Measurements from ENCODE around the gene IGFBP2. TPM values are rescaled to one million over a fixed set of nuclear protein-coding genes. Genes with fewer than 3 reads are reported as not detected.

The IGFBP2 gene
- total RNA-seq, 1 donor from 2014 or later, result 210 TPM

DNA sequence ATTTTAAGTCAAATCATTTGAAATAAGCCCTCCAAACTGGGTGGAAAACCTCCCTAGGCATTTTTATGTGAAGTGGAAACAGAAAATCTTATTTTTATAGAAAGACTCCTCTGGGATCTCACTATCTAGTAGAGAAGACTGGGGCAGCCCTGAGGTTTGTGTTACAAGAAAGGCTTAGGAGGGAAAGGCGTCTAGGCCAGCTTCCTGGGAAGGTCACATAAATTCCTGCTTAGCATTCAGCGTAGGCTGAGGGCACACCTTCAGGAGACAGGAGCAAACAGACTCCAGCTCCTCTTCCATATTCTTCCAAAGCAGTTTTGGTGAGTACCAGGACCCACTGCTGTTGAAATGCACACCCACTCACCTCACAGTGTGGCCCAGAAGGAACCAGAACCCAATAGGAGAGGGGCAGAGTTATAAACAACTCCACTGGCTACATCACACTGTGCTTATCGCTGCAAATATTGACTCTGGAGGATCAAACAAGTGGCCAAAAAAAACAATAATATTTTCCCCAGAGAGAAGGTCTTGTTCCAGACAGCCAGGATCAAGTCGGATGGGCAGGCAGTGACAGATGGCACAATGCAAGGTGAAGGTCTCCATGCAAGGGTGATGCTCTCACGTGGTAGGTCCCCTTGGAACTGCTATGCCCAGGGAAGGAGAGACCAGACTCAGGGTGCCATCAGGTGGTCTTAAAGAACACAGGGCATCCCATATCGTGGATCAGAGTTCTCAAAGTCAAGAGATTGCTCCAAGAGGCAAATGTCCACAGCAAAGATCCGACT, 17.7 kb upstream of the IGFBP2 start:
- no peak for DNase-seq (ENCODE audit: low spot score)

DNA sequence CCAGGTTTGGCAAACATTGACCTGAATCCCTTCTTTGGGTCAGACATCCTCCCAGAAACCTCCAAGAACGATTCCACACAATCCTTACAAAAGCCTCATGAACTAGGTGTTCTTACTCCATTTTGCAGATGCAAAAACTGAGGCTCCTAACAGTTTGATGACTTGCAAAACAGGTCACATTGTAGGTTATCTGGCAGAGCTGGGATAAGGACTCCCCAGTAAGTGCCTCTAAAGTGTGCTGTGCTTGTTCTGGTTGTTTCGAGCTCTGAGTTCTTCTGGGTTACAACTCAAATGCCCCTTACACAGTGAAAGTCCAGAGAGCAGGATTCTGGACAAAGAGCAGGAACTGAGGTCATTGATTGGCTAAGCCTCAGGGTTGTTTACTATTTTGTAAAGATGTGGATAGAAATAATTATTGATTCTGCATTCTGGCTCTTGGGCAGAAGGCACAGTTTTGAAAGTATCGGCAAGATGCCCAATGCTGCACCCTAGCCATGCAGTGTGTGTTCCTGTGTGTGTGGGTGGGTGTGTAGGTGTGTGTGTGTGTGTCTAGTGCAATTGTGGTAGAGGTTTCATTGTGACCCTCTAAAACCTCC, 17.0 kb upstream of the IGFBP2 start:
- DNase-seq (ENCODE audit: low spot score), result no peak

DNA sequence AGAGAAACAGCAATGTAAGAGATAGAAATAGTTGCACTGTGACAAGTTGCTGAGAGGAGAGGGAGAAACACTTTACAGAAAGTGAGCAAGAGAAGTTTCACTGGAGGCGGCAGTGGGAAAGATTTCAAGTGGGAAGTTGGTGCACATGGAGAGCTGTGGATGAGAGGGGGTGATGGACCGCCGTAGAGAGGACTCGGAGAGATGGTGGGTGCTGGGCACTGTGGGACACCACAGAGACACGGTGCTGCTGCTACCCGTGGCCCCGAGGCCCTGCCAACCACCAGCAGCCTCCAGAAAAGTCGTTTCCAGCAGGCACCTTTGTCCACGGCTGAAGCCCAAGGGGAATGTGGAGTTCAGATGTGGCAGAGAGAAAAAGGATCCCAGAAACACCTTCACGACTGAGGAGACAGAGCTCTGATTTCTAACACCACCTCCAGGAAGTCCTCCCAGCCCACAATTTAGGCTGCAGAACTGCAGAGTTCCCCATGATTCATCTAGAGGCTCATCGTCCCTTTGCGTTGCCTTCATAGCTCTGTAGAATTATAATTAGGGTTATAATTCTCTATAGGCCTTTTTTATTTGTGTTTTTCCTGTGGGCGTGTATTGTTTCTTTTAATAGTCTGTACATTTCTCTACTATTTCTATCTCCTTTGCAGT, 15.9 kb upstream of the IGFBP2 start:
- DNase-seq (ENCODE audit: low spot score), result no peak

DNA sequence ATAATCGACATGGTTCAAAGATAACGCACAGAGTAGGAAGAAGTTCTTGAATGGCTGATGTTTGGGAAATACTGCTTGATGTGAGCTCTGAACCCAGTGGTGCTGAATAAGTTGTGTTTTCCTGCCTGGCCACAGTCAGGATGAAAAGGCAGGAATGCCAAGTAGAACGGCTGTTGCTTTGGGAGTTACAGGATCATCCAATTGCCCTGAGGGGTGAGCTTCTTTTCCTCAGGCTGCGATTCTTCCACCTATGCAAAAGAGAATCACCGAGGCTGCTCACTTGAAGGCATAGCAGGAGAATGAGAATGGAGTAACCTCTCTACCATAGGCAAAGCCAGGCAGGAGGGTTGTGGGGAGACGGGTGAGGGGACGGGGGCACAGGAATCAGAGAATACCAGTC, 14.4 kb upstream of the IGFBP2 start:
- no peak for DNase-seq (ENCODE audit: low spot score)

DNA sequence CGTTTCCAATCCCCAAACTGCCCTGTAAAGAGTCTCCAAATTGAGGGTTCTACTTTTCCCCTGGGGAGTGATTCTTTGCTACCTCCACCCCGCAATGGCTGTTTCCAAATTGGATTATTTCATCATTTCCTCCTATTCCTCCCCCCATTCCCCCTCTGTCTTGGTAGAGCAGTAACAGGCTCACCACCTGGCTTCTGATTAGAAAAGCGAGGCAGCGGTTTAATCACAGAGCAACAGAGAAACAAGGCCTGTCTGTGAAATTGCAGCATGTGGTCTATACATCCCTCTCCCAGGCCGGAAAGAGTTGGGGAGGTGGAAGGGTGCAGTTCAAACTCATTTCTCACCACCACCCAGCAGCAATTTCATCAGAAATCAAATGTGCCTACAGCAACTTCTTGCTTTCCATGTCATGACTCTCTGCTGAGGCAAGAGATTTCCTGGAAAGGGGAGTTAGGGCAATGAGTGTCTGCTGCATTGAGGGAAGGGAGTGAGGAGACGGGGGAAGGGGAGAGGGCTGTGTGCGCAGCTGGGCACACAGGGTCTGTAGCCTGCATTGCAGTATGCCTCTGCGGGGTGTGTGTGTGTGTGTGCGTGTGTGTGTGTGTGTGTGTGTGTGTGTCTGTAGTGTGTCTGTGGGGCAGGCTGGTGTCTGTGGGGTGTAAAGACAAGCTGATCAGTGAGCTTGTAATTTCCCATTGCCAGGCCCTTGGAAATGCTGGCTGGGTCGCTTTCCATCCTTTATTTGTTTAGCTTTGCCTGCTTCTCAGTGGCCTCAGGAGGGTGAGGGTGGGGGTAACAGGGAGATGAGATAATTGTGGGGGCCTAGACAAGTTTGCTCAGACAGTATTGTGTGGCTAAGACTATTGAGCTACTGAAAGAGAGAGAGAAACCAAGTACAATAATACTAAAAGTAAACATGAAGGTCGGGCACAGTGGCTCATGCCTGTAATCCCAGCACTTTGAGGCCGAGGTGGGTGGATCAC, 13.5 kb upstream of the IGFBP2 start:
- DNase-seq (ENCODE audit: low spot score), result no peak

DNA sequence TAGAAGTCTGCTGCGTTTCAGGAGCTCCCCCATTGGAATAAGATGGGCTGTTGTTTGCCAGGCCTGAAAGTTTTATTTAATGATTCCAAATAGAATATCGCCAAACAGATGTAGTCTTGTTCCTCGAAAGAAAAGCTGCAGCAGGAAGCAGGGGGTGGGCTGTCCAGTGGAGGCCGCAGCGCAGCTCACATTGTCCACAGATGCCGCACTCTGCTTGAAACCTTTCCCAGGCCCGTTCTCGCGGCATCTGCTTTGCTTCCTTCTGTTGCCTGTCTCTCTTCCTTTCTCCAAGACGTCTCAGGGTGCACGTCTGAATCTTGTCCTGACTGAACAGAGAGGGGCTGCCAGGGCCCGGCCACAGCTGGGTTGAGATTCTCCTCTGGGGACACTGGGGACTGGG, 12.4 kb upstream of the IGFBP2 start:
- no peak for DNase-seq (ENCODE audit: low spot score)

DNA sequence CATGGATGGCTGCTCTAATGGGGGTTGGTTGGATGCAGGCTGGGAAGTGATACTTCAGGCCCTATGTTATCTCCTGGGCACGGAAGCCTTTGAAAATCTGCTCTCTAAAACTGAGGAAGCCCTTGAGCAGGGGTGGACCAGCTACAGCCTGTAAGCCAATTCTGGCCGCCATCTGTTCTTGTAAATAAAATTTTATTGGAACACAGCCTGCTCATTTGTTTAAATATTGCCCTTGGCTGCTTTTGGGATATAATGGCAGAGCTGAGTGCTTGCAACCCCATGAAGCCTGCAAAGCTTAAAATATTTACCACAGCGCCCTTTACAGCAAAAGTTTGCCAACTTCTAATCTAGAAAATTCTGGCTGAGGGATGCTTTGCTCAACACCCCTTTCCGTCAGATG, 11.9 kb upstream of the IGFBP2 start:
- no peak for DNase-seq (ENCODE audit: low spot score)

DNA sequence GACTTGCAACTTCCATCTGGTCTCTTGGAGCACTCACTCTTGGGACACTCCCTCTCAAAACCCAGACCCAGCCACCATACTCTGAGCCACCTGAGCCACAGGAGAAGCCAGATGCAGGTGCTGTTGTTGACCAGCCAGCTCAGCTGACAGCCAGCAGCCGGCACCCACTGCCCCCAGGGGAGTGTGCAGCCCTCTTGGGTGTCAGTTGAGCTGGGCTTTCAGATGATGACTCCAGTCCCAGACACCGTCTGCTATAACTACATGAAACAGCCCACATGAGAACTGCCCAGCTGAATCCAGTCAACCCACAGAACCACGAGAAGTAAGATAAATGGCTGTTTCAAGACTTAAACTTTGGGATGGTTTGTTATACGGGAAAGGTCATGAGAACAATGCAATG, 10.7 kb upstream of the IGFBP2 start:
- DNase-seq (ENCODE audit: low spot score), result no peak

DNA sequence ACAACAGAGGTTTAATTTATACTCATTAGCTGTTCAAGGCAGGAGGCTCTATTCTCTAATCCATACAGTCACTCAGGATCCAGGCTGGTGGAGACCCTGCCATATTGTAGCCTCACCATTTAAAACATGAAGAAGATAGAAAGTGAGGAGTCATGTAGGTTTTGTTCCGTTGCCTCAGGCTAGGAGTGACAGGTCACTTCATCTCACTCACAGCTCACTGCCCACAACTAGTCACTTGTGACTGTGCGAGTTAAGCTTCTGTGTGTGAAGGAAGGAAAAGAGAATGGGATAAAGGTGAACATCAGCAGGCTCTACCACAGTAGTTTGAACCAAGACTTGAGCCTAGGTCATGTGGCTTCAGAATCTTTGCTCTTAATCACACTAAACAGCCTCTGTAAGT, 9.0 kb upstream of the IGFBP2 start:
- DNase-seq (ENCODE audit: low spot score), result no peak

DNA sequence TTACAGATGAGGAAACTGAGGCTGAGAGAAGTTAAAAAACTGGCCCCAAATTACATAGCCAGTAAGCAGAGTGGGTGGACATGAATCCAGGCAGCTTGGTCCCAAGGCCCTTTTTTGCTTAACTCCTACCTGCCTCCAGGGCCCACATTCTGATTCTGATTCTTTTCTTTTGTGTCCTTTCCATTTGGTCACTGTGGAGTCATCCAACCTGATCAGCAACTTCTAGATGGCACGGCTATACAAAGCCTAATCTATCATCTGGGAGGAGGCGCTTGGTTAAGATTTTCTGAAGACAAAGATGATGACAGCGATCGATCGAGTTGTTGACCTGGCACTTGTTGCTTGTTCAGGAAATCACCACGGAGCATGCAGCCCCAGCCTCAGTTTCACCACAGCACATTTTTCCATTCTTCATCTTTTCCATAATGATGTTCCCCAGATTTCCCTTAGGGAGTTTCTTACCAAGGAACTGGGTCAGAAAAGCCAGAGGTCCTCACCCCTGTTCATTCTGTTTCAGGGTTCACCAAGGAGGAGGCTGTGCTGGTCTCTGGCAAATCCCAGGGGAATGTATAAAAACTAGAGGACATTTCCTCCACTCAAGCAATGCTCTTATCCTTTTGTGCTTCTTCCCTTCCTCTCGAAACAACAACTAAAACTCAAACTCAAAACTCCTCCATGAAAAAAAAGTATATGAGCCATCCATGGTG, 6.9 kb upstream of the IGFBP2 start:
- DNase-seq (ENCODE audit: low spot score), result no peak

DNA sequence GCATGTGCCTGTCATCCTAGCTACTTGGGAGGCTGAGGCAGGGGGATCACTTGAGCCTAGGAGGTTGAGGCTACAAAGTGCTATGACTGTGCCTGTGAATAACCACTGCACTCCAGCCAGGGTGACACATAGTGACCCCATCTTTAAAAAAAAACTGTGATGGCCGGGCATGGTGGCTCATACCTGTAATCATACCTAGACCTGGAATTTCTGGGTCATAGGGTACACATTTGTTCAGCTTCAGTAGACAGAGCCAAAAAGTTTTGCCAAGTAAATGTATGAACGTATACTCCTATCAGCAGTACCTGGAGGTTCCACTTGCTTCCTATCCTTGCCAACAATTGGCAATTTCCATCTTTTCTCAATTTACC, 6.4 kb upstream of the IGFBP2 start:
- DNase-seq (ENCODE audit: low spot score), result no peak

DNA sequence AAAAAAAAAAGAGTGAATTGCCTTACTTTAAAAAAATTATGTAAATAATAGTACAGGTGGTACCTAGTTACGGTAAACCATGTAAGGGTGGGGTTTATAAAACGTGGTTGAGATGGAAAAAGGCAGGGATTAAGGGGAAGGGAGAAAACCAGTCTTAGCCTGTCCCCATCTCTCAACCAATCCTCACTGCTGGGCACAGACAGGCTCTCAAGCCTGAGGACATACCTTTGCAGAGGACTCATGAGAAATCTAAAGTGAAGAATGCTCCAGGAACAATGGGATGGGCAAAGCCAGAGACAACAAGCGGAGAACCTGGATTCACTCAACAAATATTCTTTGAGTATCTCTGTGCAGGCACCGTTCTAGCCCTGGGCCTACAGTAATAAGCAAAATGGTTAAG, 3.4 kb upstream of the IGFBP2 start:
- no peak for DNase-seq (ENCODE audit: low spot score)

DNA sequence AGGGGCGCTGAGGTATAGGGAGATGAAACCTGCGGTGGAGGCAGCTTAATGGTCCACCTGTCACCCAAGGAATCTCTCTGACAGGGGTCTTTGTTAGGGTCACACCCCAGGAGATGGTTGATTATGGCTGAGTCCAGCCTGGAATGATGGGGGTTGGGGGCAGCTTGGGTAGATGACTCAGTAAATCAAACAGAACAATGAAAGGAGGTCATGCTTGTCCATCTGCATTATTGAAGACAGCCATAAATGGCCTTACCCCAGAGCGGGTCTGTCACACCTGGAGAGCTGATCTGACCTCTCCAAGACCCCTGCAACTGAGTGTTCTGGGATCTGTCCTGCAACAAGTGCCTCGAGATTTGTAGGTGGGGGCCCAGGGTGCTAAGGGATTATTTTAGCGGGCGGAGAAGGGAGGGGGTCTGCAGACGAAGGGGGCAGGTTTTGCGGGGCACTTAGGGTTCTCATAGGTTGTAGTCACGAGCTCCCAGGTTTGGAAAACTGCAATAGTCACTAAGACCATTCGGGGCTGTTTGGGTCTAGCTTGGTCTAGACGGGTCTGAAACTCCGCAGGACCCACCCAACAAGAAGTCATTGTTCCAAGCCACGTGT, 771 bp upstream of the IGFBP2 start:
- no peak for DNase-seq (ENCODE audit: low spot score)

DNA sequence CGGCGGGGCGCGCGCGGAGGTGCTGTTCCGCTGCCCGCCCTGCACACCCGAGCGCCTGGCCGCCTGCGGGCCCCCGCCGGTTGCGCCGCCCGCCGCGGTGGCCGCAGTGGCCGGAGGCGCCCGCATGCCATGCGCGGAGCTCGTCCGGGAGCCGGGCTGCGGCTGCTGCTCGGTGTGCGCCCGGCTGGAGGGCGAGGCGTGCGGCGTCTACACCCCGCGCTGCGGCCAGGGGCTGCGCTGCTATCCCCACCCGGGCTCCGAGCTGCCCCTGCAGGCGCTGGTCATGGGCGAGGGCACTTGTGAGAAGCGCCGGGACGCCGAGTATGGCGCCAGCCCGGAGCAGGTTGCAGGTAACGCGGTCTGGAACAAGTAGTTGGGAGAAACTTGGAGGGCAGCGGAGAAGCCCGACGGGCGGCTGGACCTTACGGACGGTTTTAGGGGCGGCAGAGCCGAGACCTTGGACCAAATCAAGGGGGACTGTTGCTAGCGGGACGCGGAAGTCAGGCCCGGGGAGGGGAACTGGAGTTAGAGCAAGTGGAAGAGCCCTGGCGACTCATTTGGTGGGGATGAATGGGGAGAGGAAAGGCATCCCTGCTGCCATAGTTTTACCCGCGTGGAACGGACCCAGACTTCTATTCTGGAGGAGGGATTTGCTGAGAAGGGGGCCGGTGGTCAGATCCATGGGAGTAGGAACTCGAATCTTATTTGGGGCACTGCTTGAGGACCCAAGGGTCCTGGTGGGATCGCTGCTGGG, 573 bp downstream of the IGFBP2 start:
- DNase-seq (ENCODE audit: low spot score), result no peak

DNA sequence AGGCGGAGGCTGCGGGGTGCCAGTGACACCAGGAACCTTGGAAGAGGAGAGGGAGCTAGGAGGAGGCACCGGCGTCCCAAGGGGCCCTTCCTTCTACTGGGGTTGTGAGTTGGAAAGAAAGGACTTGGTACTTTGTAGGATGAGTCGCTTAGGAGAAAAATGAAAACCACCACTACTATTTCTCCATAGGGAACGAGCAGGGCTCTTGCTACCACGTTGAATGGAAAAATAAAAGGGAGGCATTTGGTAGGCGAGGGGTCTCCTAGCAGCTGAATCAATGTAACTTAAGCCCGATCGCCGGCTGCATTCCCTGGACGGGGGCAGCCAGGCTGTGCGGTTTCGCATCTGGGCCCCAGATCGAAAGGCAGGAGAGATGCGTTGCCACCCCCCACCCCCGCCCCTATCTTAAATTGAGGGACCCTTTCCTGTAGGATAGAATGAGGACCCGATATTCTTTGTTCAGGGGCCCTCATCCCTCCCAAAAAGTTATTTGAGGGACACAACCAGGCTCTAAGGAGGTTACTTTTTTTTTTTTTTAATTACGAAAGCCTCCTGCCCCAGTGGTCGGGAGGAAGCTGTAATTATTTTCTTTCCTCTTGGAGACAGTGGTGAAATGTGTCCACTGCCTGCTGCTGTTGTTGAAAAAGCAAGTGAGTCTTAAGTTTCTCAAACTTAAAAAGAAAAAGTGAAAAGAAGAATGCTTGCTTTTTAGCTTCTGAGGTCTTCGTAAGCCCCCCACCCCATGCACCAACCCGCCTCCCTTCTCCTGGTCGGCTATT, 1.3 kb downstream of the IGFBP2 start:
- no peak for DNase-seq (ENCODE audit: low spot score)

DNA sequence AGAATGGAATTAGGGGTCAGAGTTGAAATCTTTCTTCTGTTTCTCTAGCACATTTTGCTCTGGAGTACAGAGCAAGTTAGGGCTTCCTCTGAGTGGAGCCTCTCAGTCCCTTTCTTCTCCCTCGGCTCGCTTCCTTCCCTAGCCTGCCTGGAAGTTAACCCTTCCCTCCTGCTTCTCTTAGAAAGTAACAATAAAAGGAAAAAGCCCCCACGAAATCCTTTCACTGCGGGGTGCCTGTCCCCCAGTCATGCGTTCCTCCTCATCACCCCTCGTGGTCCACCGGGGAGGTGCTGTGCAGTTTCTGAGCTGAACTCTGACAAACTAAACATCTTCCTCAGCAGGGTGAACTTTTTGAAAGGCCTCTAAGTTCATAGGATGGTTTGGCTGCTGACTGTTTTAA, 2.0 kb downstream of the IGFBP2 start:
- no peak for DNase-seq (ENCODE audit: low spot score)

DNA sequence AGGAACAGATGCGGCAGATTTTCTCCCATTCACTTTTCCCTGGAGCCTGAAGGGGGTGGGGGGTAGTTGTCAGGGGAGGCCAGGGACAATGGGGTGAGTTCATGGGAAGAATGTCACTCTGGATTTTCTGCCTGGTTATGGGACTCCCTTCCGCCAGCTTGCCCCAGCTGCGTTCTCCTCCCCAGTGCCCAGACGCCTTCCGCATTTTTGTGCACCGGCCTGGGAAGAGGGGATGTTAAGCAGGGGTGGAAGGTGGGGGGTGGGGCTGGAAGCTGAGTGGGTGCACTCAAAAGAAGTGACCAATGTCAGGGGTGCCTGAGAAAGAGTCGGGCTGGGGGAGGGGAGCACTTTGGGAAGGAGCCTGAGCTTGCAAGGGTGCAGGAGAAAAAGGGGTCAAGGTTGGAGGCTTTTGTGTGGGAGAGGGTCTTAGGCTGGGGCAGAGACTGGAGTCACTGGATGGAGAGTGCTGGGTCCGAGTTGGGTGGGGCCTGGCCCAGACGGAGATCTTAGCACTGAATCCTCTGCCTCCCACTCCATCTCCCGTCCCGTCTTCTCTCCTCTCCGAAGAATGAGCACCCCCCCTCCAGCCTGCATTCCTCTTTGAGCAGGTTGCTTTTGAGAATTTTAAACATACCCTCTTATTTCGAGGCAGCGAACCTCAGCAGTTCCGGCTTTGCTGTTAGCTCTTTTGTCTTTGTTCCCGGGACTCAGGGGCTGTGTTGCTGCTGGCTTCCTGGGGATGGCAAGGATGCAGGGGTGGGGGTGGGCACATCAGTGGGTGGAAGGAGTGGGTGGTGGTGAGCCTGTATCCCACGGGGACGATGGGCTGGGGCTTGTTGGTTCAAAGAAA, 2.7 kb downstream of the IGFBP2 start:
- peak; percentile 64 for DNase-seq (ENCODE audit: low spot score)
